Fibroblast of peridontal ligament (primary cell): Measurements from ENCODE around the gene LIG1.
"Not testable (repeated sequence)": the region's sequence is repeated elsewhere in the genome, so short reads cannot be mapped to it uniquely, and the experiment has no call there.

Experiments used
- DNase-seq: peaks from one replicate; pipeline ENCODE4 v3.0.0-alpha.2; 2010; ENCODE audit errors: extremely low read depth

LIG1 gene

DNA sequence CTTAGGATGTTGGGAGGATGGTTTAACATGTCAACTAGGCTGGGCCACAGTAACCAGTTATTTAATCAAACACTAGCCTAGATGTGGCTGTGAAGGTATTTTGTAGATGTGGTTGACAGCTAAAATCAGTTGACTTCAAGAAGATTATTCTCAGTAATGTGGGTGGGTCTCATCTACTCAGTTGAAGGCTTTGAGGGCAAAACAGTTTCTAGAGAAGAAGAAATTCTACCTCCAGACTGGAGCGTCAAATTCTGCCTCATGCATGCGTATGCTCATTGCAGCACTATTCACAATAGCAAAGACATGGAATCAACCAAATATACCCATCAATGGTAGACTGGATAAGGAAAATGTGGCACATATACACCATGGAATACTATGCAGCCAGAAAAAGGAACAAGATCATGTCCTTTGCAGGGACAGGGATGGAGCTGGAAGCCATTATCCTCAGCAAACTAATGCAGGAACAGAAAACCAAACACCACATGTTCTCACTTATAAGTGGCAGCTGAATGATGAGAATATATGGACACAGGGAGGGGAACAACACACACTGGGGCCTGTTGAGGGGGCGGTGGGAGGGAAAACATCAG is 99.9 kb downstream of the LIG1 start:
- not testable (repeated sequence) for DNase-seq

DNA sequence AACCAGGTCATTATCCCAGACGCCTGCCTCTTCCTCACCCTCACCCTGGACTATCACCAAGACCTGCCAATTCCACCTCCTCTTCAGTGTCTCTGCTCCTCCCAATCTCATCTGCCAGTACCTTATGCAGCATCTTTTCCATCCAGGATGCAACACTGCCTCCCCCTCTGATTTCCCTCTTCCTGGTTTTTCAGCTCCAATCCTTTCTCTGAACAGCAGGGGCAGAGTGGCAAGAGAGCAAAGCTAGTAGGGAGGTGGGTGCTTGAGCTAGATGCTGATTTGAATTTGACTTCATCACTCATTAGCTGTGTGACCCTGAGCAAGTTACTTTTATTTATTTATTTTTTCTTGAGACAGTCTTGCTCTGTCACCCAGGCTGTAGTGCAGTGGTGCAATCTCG is 100.7 kb downstream of the LIG1 start:
- no peak for DNase-seq
